HepG2 (cell line): ENCODE results near the gene GSTA5. TPM values are rescaled to one million over a fixed set of nuclear protein-coding genes. Genes with fewer than 3 reads are reported as not detected.

ENCODE experiments used
- MYNN ChIP-seq: sonication (generic); formaldehyde crosslinking; IDR thresholded peaks from 2 replicates; pipeline ENCODE4 v1.4.0; 2020; ENCODE audit warnings: mild to moderate bottlenecking, low read depth, missing genetic modification reagents
- PCBP1 ChIP-seq: fragments of 200-400 bp; formaldehyde crosslinking; IDR thresholded peaks from 2 replicates; pipeline ENCODE4 v1.6.1; 2017; ENCODE audit warnings: mild to moderate bottlenecking, low read depth, low read length, borderline replicate concordance
- PHF21A ChIP-seq: sonication (generic); formaldehyde crosslinking; IDR thresholded peaks from 2 replicates; pipeline ENCODE4 v1.5.0; 2020; ENCODE audit warnings: mild to moderate bottlenecking, missing genetic modification reagents
- SETDB1 ChIP-seq: sonication (generic); formaldehyde crosslinking; IDR thresholded peaks from 2 replicates; pipeline ENCODE4 v1.5.1; 2020; ENCODE audit warnings: missing genetic modification reagents, mild to moderate bottlenecking, borderline replicate concordance
- SMARCC2 ChIP-seq: fragments of 450-650 bp; IDR thresholded peaks from 2 replicates; pipeline ENCODE4 v1.6.1; 2017; ENCODE audit warnings: antibody characterized with exemption, mild to moderate bottlenecking
- STAT5B ChIP-seq: sonication (generic); formaldehyde crosslinking; IDR thresholded peaks from 2 replicates; pipeline ENCODE4 v1.4.0; 2020; ENCODE audit warnings: missing genetic modification reagents
- ZNF331 ChIP-seq: sonication (generic); formaldehyde crosslinking; IDR thresholded peaks from 2 replicates; pipeline ENCODE4 v1.4.0; 2020; ENCODE audit warnings: missing genetic modification reagents
- ZNF614 ChIP-seq: IDR thresholded peaks from 2 replicates; pipeline ENCODE4 v1.6.1; 2018; ENCODE audit warnings: missing biosample characterization, missing genetic modification reagents, inconsistent platforms, borderline replicate concordance
- polyA plus RNA-seq, 8 experiments: library from polyadenylated mRNA; depleted of rRNA in 3 of 8; stranded (reverse) in 7 of 8; unstranded in 1 of 8; fragments of >200 nt; fragmentation: Illumina TruSeq in 4 of 8; extraction: Trizol in 4 of 8; gene quantifications; 2 replicates each; pipeline versions ENCODE4 v1.2.1 to v1.2.3, GENCODE V29; 2011 to 2016; ENCODE audit warnings: low read depth in 4 of 8, missing spikeins in 1 of 8, mixed read lengths in 1 of 8; ENCODE audit not compliant: insufficient read depth in 1 of 8
- total RNA-seq, 5 experiments: library from RNA; depleted of rRNA; stranded (reverse); fragments of >200 nt; fragmentation: Illumina TruSeq; extraction: Trizol; gene quantifications; 2 replicates each; pipeline ENCODE4 v1.2.3, GENCODE V29; 2016; ENCODE audit warnings: low read depth in 1 of 5
- TF ChIP-seq, protein P1 (sequence below): sonication (generic); formaldehyde crosslinking; IDR thresholded peaks from 2 replicates; pipeline ENCODE4 v1.8.0; 2022; ENCODE audit warnings: mild to moderate bottlenecking, missing genetic modification reagents, borderline replicate concordance
- TF ChIP-seq, protein P2 (sequence below): sonication (generic); formaldehyde crosslinking; IDR thresholded peaks from 2 replicates; pipeline ENCODE4 v1.5.1; 2020; ENCODE audit warnings: missing genetic modification reagents, mild to moderate bottlenecking, borderline replicate concordance
- TF ChIP-seq, protein P3 (sequence below): sonication (generic); formaldehyde crosslinking; IDR thresholded peaks from 2 replicates; pipeline ENCODE4 v1.5.0; 2020; ENCODE audit warnings: missing genetic modification reagents, mild to moderate bottlenecking, borderline replicate concordance
- TF ChIP-seq, protein P4 (sequence below): sonication (generic); formaldehyde crosslinking; IDR thresholded peaks from 2 replicates; pipeline ENCODE4 v1.4.0; 2020; ENCODE audit warnings: missing genetic modification reagents

Gene GSTA5
- total and polyA plus RNA-seq, 2 of the 13 experiments (the other 11 are each of a cell fraction or from before 2014, with no cell fraction given): not detected

DNA sequence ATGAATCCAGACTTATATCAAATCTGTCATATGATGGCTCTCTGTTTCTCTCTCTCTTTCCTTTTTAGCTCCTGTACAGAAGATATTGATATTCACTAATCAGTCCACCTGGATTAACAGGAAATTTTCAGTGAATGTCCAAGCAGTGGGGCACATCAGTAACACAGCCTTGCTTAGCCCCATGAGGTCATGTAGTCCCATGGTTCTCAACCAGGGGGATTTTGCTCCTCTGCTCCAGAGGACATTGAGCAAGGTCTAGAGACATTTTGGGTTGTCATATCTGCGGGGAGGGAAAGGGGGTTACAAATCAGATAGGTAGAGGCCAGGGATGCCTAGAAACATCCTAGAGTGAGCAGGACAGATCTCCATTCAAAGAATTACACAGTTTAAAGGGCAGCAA lies 37.8 kb downstream of the GSTA5 start (continued):
- TF ChIP-seq, protein P1, sequence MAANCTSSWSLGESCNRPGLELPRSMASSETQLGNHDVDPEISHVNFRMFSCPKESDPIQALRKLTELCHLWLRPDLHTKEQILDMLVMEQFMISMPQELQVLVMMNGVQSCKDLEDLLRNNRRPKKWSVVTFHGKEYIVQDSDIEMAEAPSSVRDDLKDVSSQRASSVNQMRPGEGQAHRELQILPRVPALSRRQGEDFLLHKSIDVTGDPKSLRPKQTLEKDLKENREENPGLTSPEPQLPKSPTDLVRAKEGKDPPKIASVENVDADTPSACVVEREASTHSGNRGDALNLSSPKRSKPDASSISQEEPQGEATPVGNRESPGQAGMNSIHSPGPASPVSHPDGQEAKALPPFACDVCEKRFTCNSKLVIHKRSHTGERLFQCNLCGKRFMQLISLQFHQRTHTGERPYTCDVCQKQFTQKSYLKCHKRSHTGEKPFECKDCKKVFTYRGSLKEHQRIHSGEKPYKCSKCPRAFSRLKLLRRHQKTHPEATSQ: no peak
- TF ChIP-seq PHF21A (CRISPR knock-in tag) (no peak), SMARCC2 (no peak), STAT5B (CRISPR knock-in tag) (no peak), MYNN (CRISPR knock-in tag) (no peak), ZNF614 (CRISPR knock-in tag) (no peak), ZNF331 (no peak), PCBP1 (no peak), SETDB1 (no peak)
- TF ChIP-seq, protein P2, sequence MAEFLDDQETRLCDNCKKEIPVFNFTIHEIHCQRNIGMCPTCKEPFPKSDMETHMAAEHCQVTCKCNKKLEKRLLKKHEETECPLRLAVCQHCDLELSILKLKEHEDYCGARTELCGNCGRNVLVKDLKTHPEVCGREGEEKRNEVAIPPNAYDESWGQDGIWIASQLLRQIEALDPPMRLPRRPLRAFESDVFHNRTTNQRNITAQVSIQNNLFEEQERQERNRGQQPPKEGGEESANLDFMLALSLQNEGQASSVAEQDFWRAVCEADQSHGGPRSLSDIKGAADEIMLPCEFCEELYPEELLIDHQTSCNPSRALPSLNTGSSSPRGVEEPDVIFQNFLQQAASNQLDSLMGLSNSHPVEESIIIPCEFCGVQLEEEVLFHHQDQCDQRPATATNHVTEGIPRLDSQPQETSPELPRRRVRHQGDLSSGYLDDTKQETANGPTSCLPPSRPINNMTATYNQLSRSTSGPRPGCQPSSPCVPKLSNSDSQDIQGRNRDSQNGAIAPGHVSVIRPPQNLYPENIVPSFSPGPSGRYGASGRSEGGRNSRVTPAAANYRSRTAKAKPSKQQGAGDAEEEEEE (CRISPR knock-in tag): no peak
- TF ChIP-seq, protein P3, sequence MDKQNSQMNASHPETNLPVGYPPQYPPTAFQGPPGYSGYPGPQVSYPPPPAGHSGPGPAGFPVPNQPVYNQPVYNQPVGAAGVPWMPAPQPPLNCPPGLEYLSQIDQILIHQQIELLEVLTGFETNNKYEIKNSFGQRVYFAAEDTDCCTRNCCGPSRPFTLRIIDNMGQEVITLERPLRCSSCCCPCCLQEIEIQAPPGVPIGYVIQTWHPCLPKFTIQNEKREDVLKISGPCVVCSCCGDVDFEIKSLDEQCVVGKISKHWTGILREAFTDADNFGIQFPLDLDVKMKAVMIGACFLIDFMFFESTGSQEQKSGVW (CRISPR knock-in tag): no peak
- TF ChIP-seq, protein P4, sequence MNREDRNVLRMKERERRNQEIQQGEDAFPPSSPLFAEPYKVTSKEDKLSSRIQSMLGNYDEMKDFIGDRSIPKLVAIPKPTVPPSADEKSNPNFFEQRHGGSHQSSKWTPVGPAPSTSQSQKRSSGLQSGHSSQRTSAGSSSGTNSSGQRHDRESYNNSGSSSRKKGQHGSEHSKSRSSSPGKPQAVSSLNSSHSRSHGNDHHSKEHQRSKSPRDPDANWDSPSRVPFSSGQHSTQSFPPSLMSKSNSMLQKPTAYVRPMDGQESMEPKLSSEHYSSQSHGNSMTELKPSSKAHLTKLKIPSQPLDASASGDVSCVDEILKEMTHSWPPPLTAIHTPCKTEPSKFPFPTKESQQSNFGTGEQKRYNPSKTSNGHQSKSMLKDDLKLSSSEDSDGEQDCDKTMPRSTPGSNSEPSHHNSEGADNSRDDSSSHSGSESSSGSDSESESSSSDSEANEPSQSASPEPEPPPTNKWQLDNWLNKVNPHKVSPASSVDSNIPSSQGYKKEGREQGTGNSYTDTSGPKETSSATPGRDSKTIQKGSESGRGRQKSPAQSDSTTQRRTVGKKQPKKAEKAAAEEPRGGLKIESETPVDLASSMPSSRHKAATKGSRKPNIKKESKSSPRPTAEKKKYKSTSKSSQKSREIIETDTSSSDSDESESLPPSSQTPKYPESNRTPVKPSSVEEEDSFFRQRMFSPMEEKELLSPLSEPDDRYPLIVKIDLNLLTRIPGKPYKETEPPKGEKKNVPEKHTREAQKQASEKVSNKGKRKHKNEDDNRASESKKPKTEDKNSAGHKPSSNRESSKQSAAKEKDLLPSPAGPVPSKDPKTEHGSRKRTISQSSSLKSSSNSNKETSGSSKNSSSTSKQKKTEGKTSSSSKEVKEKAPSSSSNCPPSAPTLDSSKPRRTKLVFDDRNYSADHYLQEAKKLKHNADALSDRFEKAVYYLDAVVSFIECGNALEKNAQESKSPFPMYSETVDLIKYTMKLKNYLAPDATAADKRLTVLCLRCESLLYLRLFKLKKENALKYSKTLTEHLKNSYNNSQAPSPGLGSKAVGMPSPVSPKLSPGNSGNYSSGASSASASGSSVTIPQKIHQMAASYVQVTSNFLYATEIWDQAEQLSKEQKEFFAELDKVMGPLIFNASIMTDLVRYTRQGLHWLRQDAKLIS (CRISPR knock-in tag): no peak
- TF ChIP-seq, all 625 proteins: peak for 0
